ENCODE results near the gene KRT7.

The KRT7 gene

DNA sequence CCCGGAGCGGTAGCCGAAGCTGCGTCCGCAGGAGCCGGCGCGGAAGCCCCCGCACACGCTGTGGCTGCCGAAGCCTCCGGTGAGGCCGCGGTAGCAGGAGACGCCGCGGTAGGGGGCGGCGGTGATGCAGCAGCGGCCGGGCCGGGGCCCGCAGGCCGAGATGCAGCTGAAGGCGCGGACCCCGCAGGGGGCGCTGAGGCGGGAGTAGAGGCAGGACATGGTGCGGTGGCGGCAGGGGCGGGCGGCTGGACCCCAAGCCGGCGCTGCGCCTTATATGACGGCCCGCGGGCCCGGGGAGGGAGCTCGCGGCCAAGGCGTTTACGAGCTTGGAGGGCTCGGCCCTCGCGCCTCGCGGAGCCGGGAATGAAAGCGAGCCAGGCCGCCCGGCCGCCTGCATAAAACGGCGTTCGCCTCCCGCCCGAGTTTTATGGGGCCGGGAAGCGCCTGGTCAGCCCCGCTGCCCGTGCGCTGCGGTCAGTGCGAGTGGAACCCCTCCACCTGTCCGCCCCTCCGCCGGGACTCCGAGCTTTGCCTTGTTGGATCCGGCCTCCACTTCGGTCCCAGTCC lies 25.4 kb downstream of the KRT7 start:
- no peak for DNase-seq

DNA sequence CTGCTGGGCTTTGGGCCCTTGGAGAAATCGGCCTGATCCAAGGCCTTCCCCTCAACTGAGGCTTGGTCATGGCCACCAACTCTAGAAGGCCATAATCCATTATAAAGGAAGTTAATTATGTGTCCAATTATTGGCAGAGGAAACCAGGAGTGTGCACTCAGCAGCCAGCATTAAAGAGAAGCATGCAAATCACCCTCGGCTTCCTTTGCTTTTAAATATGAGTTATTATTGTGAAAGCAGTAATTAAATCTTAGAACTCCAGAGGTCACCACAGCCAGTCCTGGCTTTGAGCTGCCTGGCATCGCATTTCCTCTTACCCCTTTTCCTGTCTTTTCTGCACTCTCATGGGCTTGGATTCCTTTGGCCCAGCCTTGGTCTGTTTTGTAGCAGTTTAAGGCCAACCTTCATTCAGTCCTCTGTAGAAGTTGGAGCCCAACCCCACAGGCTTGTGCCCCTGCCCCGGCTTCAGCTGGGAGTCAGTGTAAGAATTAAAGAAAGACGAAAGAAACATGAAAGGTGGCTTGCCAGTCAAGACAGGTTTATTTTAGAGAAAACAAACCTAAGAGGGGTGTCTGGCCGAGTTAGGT lies 26.7 kb downstream of the KRT7 start:
- DNase-seq: no peak

DNA sequence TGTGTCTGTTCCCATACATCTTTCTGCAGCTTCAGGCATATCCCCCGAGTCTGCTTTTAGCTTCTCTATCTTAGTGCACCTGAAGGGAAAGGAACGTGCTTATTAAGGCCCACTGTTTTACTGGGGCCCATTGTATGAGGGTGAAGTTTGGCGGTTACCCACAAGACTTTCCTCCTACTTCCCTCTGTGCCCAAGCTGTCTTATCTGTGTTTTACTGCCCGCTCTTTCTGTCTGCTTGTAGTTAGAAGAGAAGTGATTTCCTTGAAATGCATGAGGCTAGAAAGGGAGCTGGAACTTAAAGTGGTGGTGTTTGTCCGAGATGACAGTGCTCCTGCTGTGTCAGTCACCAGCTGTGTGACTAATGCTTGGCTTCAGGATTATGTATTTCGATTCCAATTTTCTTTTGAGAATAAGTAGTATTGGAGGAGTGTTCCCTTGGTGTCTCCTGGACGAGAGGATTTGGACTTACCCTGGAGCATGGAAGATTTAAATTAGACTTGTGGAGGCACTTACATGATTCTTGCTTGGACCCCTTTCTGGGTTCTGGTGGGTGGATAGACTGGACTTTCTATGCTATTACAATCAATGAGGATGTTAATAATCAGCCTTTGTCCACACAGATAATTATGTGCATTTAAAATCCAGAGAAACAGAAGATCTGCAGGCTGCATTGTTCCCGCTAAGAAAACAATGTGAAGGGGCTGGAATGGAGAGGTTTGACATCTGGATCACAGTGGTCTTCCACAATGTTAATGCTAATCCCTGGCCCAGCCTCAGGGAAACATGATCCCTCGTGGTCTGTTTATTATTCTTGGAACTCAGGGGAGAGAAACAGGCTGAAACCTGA lies 27.5 kb downstream of the KRT7 start:
- DNase-seq: no peak

DNA sequence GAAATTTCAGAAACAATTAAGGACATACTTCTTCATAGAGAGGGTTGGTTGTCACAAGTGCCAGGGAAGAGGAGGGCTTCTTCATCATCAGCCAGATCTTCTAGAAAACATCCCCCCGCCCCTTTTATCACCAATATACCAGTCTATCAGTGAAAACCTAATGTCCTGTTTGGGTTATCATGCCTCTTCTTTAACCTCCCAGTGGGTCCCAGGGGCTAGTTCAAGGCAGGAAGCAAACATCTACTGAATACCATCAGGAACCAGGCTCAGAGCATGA lies 28.1 kb downstream of the KRT7 start:
- DNase-seq: no peak

DNA sequence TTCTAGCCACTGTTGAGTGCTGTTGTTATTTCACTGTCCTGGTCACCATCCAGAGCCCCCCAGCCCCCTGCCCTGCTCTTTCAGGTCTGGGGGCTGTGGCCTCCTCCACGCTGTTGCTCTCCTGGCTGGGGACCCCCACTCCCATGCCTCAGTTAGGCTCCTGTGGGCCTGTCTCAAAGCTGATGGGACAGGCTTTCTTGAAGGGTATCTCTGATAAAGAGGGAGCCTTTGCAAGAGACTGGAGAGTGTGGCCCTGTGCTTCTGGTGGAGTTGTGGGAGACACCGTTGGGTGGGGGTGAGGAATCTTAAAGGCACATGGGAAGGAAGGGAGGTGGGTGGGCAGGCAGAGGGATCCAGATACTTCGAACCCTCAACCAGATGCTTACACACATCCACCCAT lies 29.2 kb downstream of the KRT7 start:
- no peak for DNase-seq

DNA sequence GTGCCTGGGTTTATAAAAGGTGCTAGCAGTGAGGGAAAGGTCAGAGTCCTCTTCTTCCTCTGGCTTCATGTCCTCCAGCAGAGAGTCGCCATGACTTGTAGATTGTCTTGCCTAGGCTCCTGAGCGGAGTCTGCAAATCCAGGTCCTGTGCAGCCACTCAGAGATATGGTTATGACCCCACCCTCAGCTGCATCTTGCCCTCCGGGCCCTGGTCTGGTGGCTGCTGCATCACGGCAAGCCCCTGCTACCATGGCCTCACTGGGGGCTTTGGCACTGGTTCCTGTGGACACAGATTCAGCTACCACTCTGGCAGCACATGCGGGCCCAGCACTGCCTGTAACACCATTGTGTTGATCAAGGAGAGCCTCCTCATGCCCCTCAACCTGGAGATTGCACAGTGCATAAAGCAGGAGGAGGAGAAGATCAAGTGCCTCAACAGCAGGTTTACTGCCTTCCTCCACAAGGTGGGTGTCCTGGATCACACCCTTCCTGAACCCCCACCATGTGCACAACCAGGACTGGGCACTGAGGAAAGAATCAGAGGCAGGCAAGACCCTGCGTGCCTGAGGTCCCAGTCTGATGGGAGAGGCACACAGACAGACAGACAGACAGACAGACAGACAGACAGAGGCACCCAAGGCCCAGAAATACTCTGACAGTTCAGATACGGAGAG lies 30.9 kb downstream of the KRT7 start:
- DNase-seq: no peak

DNA sequence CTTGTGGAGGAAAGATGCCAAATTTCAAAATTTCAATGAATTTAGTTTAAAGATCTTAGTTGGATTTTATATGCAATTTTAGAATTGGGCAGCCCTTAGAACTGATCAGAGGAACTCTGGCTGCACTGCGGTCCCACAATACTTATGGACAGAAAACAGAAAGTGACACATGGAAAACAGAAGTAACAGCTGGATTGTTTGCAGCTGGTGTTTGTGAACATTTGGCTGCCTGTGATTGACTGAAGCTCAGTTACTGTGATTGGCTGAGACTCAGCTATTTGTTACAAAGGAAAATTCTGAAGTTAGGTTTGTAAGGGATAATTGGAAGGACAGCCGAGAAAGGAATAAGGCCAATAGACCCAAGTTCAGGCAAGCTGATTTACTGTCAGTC lies 31.4 kb downstream of the KRT7 start:
- no peak for DNase-seq

DNA sequence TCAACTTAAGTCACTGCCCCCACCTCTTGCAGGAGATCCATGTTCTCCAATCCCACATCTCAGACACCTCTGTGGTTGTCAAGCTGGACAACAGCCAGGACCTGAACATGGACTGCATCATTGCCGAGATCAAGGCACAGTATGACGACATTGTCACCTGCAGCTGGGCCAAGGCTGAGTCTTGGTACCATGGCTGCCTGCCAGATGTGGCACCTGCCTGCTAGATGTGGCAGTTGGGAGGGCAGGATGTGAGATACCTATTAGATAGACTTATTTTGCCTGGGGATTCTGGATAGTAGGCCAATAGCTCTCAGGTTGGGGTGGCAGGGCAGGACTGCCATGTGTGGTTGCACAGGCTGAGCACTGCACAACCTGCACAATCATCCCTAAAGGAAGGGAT lies 33.5 kb downstream of the KRT7 start:
- DNase-seq: no peak

DNA sequence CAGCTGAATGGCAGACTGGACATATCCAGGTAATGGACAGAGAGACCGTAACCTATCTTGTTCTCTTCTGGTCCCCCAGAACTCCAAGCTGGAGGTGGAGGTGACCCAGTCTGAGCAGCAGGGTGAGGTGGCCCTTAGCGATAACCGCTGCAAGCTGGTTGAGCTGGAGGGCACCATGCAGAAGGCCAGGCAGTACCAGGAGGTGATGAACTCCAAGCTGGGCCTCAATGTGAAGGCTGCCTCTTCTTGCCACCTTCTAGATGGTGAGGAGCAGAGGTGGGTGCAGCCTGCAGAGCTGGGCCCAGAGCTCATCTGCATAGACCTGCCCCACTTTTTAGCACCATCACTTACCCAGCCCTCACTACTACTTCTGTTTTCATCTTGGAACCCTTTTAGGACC lies 34.2 kb downstream of the KRT7 start:
- no peak for DNase-seq

DNA sequence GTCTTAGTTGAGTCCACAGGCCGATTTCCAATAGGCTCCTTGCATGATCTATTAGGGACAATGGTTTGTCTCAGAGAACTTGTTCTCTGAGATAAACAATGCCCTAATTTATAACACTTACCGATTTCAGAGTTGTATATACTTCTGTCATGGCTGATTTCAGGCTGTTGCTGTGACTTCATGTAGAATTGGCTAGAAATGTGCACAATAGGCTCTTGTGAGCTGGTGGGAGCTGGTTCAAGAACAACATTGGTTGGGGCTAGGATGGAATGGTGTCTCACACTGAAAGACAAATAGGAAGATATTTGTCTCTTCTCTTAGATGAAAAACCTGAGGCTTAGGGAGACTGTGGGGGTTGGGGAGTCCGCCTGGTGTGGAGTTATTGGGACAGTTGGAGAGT lies 34.7 kb downstream of the KRT7 start:
- DNase-seq: no peak

DNA sequence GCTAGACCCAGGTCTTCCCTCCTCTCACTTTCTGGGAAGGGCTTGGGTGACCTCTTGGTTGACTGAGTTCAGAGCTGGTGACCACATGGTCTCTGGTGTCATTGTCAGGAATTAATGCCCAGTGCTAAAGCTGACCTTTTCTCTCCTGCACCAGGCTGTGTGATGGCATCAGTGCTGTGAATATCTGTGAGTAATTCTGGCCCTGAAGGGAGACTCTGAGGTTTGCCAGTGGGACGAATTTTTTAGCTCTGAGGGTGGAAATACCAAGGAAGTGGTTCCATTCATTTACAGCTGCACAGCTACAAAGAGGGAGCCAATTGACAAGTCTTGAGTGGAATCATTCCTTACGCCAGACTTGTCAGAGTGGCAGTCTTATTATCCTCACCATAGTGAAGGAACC lies 35.2 kb downstream of the KRT7 start:
- no peak for DNase-seq

DNA sequence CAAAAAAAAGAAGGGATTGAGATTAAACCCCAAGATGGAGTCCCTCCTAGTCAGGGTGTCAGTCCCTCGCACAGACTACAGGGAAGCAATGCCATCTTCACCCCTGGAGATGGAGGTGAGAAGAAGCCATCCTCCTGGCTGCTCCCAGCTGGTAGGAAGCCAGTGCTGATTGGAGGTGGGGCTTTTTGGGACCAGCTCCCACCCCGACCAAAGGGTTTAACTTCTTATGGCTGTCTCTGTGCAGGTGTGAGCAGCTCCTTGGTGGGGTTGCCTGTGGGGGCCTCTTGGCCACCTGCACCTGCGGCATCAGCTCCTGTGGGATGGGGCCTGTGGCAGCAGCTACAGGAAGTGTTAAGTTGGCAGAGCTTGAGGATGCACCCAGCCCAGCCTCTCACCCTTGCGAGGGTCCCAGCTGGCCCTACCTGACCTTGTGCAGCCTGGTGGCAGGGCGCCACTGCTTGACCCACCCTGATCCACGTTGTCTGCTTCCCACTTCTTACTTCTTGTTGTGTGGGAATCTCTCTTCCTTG lies 37.6 kb downstream of the KRT7 start:
- no peak for DNase-seq

DNA sequence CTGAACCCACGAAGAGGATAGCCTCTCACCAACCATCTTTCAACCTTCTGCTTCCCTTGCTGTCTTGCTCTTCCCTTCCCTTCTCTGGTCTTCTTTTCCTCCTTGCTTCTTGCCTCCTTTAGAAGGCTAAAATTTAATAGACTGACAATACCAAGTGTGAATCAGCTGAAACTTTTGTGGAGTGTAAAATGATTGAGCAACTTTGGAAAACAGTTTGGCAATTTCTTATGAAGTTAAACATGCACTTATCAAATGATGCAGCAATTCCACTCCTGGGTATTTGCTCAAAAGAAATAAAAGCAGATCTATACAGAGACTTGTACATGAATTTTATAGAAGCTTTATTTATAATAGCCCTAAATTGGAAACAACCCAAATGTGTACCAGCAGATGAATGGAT lies 38.1 kb downstream of the KRT7 start:
- DNase-seq: no peak

DNA sequence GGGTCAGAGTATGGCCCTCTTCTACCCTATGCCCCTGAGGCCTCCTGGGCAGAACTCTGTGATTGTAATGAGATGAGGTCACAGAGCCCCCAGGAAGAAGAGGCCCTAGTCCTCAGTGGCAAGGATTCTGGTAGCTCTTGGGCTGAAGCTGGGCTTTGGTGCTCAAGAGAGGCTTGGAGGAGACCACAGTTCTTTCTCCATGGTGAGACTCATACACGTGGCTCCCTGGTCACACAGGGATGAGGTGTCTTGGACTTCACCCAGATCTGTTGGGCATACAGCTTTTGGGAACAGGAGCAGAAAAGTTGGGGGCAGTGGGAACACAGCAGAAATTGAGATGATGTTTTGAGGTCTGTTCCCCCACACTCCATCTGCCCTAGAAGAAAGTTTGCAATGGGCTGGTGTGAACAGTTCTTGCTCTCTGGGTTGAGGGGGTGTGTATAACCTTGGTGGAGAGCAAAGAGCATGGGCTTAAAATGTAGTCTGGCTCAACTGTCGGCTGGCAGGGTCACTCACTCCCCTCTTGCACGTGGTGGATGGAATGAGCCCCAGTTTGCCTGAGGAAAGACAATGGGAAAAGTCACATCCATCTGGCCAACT lies 41.6 kb downstream of the KRT7 start, which contains the start of gene KRT86:
Gene KRT86 (plus strand): TSS at position 125 of the 600 bp plus-strand sequence. CDS start 27,272 bp downstream, outside the sequence.
- no peak for DNase-seq

DNA sequence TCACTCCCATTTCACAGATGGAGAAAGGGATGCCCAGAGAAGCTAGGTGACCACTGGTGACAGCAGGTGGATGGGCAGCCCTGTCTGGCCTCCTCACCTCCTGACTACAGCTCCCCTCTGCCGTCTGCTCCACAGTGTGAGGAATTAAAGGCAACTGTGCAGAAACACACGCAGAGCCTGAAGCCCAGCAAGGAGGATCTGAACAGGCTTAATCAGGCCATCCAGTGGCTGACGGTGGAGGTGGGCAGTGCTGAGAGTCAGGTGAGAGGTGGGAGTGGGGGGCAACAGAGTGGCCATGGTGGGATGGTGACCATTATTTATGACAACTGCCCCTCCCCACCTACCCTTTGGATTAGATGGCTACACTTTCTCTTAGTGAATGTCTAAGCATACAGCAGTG lies 42.6 kb downstream of the KRT7 start:
- DNase-seq: no peak

DNA sequence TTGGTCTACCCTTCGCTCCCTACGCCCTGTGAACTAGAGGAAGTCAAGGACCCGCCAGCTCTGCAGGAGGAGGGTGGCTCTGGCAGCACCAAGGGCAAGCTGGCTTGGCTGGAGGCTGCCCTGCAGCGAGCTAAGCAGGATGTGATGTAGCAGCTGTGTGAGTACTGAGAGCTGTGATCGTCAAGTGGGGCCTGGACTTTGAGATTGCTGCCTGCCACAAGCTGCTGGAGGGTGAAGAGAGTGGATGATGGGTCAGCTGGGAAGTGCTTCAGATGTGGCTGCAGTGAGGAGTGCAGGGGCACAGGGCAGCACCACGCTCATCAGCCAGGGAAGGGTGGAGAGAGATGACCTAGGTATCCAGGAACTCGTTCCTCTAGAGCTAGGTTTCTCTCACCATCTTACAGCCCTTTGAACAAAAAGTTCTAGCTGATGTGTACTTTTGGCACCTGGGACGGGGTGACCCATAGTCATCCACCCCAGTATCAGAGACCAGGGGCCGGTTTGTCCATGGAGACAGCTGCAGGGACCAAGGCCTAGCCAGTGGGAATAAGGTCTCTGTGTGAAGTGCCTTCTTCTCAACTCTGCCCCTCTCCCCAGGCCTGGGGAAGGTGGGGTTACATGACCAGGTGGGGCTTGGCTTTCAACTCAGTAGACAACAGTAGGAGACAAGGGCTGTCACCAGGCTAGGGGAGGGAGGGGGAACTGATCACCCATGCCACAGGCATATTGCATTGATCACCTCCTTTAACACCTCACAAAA lies 44.6 kb downstream of the KRT7 start:
- DNase-seq: no peak

DNA sequence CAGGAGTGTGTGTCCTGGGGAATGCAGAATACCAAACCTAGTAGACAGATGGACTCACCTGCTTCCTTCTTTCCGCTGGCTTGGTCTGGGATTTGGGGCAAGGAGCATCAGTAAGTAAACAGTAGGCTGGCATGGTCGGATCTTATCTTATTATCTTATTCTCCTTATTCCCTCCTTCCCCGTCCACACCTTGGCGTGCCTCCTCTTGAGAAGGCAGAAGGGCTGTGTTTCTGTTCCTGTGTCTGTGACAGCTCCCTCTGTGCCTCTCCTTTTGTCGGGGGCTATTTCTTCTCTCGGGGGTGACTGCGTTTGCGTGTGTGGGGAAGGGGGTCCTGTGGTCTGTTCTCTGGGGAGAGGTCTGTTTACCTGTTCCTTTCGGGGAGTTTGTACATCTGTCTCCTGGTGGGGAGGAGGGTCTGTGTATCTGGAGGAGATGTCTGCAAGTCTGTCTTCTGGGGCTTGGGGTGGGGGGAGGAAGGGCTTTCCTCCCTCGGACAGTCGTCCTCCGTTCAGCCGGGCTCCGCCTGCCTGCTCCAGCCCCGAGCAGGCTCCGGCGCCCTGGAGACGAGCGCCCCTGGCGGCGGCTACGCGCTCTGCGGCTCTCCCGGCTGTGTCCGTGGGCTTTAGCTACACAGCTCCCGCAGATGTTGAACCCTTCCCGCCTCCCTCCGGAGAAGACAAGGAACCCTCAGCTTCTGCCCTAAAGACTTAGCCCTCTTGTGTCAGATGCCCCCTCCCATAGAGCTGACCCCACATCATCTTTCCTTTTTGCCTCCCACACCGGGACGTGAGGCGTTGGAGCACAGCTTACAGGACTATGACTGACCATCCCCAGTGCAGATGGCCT lies 45.8 kb downstream of the KRT7 start:
- DNase-seq: peak; percentile 43

DNA sequence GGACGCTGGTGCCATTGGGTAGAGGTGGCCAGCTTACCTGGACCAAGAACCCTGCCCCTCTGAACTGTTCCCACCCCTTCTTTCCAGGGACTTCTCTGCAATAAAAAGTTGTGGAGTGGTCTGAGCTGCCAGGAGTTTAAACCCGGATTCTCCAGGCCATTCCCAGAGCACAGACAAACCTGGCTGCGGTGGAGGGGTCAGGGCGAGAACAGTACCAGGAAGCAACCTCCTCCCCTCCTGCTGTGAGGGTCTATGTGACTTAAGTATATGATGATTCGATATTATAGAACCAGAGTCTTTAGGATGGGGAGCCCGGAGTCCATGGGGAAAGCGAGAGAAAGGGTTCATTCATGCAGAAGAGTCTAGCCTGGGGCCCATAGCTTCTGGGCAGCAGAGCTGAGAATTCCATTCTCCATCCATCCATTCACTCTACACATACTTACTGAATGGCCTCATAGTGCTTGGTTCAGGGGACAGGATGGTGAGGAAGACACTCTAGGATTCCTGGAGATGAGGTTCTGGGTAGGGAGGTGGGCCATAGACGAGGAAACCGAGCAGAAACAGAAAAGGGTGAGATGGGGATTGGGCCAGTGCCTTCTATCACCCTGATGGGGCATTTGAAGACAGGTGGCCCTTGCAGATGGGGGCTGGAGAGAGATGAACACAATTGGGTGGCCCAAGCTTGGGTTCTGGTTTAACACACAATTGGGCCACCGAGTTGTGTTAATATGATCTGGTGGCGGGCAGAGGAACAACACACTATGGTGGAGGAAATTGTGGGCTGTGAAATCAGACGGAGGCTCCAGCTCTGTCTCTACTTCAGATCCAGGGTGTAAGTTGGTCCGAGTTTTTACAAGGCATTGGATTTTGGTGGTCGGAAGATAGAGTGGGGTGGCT lies 46.6 kb downstream of the KRT7 start:
- DNase-seq: no peak

DNA sequence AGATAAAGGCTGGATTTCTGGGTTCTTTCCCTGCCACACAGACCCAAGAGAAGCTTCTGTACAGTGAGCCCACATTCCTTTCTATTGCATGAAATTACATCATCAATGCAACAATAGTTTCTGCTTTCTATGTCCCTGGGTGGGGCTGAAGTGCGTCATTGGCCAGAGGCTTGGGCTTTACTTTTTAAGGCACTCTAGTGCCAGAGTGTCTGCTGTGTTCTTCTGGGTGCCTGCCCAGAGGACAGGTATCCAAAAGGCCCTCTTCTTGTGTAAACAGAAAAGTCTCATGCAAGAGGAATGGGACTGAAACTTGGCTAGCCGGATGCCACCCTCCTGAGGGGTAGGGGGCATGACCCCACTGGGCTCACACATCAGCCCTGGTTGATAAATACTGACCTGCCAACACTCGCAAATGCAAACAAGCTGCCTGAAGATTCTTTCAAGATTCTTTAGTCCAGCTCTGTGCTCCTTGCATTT lies 47.3 kb downstream of the KRT7 start:
- no peak for DNase-seq

DNA sequence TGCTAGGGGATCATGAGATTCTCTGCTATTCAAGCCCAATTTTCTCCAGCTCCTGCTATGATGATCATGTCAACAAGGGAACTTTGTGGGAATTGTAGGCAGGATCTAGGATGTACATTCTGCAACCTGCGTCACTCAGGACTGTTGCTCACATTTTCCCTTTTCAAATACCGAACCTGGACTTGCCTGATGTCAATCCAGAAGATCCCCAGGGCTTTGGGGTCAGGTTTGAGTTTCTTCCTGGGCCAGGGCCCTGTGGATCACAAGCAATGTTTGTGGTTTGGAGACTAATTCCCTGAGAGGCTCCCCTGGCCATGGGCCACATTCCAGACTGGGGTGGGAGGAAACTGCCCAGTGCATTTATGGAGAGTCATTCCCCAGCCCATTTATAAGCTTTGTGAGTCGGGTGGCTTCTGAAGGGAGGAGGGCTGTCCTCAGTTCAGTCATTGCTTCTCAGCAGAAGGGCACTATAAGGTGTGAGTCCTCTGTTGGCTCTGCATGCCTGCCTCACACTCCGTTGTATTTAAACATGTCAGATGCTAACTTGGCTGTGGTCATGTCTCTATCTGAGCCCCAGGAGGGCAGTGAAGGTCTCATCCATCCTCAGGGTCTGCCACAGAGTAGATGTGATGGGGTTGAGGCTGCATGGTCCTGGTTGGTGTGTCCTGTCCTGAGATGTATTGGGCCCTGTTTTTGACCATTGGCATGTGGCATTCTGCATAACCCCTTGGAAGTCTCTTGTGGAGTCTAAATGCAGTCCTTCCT lies 47.9 kb downstream of the KRT7 start:
- DNase-seq: no peak
